HuH-7 (cell line): Measurements from ENCODE around the gene TACC2.
"Not testable (repeated sequence)": the region's sequence is repeated elsewhere in the genome, so short reads cannot be mapped to it uniquely, and the experiment has no call there.

Experiments
- DNase-seq: peaks from one replicate; pipeline ENCODE4 v3.0.0; 2011; ENCODE audit warnings: low spot score

The TACC2 gene

DNA sequence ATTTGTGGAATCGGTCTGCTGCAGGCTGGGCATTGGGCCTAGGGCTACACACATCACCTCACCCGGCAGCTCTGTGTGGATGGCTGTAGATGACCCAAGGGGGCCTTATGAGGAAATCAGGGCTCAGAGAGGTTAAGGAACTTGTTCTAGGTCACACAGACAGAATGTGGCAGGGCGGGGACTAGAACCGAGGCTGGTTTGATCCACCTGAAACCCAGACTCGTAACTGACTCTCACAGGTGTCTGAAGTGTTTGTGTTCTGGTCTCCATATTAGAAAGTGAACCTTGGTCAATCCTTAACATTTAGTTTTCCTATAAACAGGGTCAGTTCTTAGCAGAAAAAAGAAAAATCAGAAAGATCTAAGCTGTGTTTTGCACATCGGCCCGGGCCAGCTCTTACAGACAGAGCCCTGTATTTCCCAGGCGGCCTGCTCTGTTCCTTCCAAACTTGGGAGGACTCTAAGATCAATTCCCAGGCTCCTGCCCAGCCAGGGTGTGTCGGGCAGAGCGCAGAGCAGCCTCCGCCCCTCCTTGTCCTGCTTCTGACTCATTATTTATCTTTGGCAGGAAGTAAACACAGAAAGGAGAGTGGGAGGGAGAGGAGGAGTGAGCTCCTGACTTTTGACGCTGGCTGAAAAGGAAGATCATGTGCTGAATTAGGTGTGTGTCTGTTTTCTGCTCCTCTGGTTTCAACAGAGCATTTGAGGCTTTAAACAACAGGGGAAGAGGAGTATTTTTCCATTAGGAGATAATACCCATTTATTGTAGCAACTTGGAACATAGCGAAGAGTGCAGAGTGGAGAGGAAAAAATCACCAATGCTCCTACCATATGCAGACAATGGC lies 74.1 kb downstream of the TACC2 start:
- peak; percentile 77 for DNase-seq

DNA sequence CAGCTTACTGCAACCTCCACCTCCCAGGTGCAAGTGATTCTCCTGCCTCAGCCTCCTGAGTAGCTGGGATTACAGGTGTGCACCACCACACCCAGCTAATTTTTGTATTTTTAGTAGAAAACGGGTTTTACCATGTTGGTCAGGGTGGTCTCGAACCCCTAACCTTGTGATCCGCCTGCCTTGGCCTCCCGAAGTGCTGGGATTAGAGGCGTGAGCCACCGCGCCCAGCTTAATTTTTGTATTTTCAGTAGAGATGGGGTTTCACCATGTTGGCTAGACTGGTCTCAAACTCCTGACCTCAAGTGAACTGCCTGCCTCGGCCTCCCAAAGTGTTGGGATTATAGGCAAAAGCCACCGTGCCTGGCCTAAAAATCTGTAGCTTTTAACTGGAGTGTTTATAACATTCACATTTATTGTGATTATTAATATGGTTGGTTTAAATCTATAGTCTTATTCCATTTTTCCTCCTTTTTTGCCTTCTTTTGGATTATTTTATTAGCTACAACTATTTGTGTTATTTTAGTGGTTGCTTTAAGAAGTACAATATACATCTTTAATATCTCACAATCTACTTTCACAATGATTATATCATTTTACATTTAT lies 77.5 kb downstream of the TACC2 start:
- not testable (repeated sequence) for DNase-seq

DNA sequence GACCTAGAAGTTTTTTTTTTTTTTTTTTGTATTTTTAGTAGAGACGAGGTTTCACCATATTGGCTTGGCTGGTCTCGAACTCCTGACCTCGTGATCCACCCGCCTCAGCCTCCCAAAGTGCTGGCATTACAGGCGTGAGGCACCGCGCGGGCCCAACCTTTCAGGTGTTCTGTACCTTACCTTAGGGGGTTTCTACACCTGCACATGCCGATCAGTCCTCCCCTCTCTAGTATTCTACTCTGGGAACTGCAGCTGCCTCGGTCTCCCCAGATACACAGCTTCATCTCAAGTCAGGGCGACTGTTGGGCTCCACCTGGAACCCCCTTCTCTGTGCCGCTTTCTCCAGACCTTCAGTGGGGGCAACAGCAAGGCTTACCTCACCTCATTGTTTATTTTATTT lies 79.9 kb downstream of the TACC2 start:
- DNase-seq: no peak

DNA sequence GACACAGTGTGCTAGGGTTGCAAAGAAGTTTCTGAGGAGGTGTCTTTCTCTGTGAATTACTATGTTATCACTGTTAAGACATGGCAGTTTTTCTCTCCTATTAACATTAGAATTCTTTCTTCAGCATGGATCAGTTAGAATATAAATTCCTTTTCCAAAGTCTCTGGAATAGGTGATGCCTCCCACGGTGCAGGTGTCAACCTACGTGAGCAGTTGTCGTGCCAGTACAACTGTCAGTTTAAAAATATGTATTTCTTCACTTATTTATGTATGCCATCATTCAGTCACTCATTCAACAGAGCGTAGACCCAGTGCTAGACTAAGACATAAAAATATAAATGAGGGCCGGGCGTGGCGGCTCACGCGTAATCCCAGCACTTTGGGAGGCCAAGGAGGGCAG lies 83.5 kb downstream of the TACC2 start:
- no peak for DNase-seq

DNA sequence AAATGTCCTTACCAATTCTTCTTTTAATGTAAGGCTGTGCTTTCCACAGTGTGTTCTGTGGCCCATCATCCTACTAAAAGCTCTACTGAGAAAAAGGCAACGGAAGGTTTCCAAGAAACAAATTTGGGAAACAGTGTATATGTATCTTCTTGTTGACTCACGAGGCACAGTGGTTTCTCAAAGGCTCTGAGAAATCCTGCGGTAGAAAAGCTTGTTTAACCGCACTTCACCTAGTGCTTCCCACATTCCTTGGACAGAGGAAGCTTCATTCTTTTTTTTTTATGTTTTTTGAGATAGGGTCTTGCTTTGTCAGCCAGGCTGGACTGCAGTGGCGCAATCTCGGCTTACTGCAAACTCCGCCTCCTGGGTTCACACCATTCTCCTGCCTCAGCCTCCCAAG lies 84.5 kb downstream of the TACC2 start:
- DNase-seq: no peak

DNA sequence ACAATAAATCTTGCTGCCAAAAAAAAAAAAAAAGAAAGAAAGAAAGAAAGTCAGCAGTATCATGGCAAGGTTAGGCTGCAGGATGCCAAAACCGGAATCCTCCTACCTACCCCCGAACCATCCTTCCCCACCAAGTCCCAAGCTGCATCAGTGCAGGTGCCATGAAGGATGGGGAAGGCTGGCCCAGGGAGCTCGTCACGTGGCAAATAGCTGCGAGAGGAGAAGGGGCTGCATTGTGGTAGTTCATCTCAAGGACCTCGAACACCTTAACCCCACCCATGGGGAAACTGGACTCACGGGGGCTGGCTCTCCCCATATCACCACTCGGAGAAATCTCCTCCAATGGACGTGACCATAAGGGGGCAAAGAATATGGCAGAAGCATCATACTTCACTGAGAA lies 86.2 kb downstream of the TACC2 start:
- DNase-seq: no peak

DNA sequence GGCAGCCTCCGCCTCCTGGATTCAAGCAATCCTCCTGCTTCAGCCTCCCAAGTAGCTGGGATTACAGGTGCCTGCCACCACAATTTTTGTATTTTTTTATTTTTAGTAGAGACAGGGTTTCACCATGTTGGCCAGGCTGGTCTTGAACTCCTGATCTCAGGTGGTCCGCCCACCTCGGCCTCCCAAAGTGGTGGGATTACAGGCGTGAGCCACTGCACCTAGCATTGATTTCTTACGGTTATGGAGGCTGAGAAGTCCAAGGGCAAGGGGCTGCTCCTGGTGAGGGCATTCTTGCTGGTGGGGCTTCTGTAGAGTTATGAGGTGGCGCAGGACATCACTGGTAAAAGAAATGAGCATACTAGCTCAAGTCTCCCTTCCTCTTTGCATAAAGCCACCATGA lies 86.9 kb downstream of the TACC2 start:
- not testable (repeated sequence) for DNase-seq

DNA sequence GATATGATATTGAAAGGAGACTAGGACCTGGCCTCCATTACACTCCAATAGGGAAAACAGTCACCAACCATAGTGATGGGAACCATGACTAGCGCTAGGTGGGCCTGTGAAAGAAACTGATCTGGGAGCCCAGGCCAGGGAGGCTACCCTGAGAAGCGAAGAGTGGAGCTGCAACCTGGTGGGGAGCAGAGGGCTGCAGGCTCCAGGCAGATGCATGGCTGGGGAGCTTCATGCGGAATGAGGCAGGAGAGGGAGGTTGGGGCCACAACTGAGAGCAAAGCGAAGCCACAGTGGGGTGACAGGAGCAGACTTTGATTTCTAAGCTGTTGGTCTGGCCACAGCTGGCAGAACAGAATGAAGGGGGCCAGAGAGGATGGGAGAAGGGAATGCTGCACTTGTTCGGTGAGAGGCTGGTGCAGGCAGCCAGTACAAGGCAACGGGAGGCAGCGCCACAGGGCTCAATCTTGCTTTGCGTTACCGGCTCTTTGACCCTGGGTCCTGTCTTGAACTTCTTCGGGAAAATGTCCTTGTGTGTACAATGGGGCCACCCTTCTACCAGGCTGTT lies 88.4 kb downstream of the TACC2 start:
- no peak for DNase-seq

DNA sequence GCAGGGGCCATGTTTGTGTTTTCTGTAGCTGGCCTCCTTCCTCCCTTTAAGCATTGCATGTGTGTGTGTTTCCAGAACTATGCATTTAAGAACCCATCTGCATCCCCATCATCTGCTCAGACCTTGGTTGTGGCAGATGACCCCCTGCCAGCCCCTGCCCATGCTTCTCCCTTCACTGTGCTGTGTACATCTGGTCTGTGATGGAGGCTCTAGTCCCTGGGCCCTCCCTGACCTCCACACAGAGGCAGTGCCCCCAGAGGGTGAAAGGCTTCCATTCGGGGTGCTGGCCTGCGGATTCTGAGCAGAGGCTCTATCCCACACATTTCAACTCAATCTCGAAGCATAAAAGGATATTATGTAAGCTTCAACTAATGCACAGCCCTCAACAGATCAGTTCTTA lies 89.4 kb downstream of the TACC2 start:
- no peak for DNase-seq

DNA sequence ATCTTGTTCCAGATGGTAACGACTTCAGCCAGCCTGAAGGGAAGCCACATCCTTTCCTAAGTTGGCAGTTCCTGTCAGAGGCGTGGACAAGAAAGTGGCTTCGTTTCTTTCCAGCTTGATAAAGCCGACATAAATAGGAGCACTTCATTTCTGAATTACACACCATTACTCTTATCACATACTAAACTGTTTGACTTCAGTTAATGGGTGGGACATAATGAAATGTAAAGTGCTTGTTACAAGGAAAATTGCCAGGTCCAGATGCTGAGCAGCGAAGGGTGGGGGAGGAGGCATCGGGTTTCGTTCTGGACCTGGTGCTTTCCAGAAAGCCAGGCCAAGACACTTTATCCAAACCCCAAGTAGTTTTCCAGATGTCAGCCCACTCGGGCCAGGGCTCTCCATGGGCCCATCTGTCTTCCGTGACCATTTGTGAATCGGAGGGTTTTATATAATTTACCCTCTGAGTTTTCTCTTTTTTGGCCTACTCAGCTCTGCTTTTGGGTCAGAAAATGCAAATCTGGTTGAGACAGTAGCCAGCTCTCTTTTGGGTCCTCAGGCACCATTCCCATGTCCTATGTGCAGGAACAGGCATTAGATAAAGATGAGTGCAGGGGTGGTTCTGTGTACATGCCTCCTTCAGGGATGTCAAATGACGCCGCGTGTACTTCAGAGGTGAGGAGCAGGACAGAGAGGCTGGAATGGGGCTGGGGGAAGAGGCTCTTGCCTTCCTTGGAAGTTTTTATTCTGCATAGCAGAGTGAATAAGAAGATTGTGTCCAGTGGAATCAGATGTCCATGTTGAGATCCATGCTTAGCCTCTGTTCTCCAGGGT lies 90.2 kb downstream of the TACC2 start:
- no peak for DNase-seq

DNA sequence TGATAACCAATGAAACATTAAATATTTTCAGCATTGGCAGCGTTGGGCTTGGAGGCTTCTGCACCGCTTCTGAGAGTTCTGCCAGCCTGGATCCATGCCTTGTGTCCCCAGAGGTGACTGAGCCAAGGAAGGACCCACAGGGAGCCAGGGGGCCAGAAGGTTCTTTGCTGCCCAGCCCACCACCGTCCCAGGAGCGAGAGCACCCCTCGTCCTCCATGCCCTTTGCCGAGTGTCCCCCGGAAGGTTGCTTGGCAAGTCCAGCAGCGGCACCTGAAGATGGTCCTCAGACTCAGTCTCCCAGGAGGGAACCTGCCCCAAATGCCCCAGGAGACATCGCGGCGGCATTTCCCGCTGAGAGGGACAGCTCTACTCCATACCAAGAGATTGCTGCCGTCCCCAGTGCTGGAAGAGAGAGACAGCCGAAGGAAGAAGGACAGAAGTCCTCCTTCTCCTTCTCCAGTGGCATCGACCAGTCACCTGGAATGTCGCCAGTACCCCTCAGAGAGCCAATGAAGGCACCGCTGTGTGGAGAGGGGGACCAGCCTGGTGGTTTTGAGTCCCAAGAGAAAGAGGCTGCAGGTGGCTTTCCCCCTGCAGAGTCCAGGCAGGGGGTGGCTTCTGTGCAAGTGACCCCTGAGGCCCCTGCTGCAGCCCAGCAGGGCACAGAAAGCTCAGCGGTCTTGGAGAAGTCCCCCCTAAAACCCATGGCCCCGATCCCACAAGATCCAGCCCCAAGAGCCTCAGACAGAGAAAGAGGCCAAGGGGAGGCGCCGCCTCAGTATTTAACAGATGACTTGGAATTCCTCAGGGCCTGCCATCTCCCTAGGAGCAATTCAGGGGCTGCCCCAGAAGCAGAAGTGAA lies 93.9 kb downstream of the TACC2 start:
- no peak for DNase-seq

DNA sequence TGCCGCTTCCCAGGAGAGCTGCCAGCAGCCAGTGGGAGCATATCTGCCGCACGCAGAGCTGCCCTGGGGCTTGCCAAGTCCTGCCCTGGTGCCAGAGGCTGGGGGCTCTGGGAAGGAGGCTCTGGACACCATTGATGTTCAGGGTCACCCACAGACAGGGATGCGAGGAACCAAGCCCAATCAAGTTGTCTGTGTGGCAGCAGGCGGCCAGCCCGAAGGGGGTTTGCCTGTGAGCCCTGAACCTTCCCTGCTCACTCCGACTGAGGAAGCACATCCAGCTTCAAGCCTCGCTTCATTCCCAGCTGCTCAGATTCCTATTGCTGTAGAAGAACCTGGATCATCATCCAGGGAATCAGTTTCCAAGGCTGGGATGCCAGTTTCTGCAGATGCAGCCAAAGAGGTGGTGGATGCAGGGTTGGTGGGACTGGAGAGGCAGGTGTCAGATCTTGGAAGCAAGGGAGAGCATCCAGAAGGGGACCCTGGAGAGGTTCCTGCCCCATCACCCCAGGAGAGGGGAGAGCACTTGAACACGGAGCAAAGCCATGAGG lies 94.6 kb downstream of the TACC2 start:
- DNase-seq: no peak

DNA sequence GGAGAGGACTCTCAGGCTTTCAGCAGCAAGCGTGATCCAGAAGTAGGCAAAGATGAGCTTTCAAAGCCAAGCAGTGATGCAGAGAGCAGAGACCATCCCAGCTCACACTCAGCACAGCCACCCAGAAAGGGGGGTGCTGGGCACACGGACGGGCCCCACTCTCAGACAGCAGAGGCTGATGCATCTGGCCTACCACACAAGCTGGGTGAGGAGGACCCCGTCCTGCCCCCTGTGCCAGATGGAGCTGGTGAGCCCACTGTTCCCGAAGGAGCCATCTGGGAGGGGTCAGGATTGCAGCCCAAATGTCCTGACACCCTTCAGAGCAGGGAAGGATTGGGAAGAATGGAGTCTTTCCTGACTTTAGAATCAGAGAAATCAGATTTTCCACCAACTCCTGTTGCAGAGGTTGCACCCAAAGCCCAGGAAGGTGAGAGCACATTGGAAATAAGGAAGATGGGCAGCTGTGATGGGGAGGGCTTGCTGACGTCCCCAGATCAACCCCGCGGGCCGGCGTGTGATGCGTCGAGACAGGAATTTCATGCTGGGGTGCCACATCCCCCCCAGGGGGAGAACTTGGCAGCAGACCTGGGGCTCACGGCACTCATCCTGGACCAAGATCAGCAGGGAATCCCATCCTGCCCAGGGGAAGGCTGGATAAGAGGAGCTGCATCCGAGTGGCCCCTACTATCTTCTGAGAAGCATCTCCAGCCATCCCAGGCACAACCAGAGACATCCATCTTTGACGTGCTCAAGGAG lies 95.5 kb downstream of the TACC2 start:
- DNase-seq: no peak

DNA sequence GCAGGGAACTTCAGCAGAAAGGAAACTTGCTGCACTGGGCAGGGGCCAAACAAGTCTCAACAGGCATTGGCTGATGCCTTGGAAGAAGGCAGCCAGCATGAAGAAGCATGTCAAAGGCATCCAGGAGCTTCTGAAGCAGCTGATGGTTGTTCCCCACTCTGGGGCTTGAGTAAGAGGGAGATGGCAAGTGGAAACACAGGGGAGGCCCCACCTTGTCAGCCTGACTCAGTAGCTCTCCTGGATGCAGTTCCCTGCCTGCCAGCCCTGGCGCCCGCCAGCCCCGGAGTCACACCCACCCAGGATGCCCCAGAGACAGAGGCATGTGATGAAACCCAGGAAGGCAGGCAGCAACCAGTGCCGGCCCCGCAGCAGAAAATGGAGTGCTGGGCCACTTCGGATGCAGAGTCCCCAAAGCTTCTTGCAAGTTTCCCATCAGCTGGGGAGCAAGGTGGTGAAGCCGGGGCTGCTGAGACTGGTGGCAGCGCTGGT lies 96.5 kb downstream of the TACC2 start:
- no peak for DNase-seq

DNA sequence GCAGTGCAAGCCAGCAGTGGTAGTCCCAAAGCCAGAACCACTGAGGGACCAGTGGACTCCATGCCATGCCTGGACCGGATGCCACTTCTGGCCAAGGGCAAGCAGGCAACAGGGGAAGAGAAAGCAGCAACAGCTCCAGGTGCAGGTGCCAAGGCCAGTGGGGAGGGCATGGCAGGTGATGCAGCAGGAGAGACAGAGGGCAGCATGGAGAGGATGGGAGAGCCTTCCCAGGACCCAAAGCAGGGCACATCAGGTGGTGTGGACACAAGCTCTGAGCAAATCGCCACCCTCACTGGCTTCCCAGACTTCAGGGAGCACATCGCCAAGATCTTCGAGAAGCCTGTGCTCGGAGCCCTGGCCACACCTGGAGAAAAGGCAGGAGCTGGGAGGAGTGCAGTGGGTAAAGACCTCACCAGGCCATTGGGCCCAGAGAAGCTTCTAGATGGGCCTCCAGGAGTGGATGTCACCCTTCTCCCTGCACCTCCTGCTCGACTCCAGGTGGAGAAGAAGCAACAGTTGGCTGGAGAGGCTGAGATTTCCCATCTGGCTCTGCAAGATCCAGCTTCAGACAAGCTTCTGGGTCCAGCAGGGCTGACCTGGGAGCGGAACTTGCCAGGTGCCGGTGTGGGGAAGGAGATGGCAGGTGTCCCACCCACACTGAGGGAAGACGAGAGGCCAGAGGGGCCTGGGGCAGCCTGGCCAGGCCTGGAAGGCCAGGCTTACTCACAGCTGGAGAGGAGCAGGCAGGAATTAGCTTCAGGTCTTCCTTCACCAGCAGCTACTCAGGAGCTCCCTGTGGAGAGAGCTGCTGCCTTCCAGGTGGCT lies 97.7 kb downstream of the TACC2 start:
- no peak for DNase-seq

DNA sequence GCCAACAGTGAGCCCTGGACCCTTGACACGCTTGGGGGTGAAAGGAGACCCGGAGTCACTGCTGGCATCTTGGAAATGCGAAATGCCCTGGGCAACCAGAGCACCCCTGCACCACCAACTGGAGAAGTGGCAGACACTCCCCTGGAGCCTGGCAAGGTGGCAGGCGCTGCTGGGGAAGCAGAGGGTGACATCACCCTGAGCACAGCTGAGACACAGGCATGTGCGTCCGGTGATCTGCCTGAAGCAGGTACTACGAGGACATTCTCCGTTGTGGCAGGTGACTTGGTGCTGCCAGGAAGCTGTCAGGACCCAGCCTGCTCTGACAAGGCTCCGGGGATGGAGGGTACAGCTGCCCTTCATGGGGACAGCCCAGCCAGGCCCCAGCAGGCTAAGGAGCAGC lies 98.5 kb downstream of the TACC2 start:
- no peak for DNase-seq

DNA sequence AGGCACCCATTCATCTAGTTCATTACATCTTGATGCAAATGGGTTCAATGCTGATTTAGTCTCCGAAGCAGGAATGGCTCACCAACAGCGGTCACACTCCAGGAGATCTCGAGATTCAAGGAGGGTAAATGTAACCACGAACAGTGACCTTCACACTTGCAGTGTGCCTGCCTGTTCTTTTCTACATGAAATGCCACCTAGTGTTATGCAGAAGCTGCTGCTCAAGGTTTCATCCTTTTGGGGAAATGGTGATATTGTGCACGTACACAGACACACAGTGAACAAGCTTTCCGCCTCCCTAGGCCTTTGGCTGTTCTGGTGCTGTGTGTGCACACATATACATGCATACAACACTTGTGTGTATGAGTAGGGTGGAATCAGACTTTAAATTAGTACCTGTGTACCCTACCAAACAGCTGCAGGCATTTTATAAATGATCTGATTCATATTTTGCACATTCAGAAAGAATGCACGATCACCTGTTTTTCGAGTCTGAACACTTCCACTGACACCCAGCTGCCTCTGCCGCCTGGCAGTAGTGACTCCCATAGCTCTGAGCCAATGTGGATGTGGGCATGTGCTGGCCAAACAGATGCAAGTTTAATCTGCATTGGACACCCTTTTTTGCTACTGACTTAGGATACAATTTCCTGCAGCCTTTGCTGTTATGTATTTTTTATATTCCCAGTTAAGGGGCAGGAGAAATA lies 100.5 kb downstream of the TACC2 start:
- DNase-seq: no peak

DNA sequence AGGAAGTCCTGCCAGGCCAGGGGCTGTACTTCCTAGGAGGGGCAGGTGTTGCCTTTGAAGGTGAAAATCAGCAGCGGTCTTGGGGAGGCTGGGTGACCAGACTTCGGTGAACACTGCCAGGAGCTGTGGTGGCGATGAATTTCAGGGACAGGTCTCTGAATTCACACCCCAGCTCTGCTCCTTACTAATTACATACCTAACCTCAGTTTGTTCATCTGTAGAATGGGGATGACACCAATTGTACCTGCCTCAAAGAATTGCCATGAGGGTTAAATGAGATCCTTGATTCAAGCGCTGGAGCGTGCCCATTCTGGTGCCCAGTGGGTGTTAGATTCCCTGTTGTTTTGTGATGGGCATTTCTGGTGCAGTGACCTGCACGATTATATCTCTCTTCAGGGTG lies 102.8 kb downstream of the TACC2 start:
- DNase-seq: no peak

DNA sequence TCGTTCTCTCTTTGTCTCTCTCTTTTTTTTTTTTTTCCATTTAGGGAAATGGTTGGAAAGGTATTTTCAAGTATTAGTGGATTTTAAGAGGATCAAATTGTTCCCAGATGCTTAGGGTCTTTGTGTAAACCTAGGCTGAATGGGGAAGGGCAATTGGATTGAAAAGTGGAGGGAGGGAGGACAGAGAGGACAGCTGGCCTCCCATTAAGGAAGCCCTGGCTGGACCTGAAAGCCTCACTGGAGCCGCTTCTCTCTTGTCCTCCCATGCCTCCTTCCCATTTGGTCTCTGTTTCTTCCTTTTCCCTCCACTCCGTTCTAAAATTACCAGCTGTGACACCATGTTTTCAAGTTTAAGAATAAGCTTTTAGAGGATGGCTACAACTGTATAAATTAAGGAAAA lies 104.1 kb downstream of the TACC2 start:
- DNase-seq: no peak
